ENCODE results near the gene SLC17A7.

The SLC17A7 gene

GRCh38 chr19:49419173-49419572 lies 22.2 kb downstream of the SLC17A7 start:
- TF ChIP-seq FOXP2 (optimal IDR thresholded peaks at IDR 0.05; ENCODE audit: borderline replicate concordance, extremely low read depth, extremely low read length, insufficient read depth) (no peak), TAF1 (IDR thresholded peaks at IDR 0.05; ENCODE audit: borderline replicate concordance, insufficient read depth, low read length) (no peak), POLR2AphosphoS5 (IDR thresholded peaks at IDR 0.05; ENCODE audit: low read depth, low read length) (no peak), SIN3A (IDR thresholded peaks at IDR 0.05; ENCODE audit: borderline replicate concordance, insufficient read depth, low read length) (no peak), REST (IDR thresholded peaks at IDR 0.05; ENCODE audit: insufficient read depth in 1 of 2, low read depth in 2 of 2, low read length in 2 of 2) (no peak)

GRCh38 chr19:49418511-49418910 lies 22.8 kb downstream of the SLC17A7 start:
- TF ChIP-seq SIN3A (IDR thresholded peaks at IDR 0.05; ENCODE audit: borderline replicate concordance, insufficient read depth, low read length) (no peak), TAF1 (IDR thresholded peaks at IDR 0.05; ENCODE audit: borderline replicate concordance, insufficient read depth, low read length) (no peak), REST (IDR thresholded peaks at IDR 0.05; ENCODE audit: insufficient read depth in 1 of 2, low read depth in 2 of 2, low read length in 2 of 2) (no peak)

- TF ChIP-seq TAF1 (IDR thresholded peaks at IDR 0.05; ENCODE audit: borderline replicate concordance, insufficient read depth, low read length) (no peak), POLR2AphosphoS5 (IDR thresholded peaks at IDR 0.05; ENCODE audit: low read depth, low read length) (no peak), FOXP2 (optimal IDR thresholded peaks at IDR 0.05; ENCODE audit: borderline replicate concordance, extremely low read depth, extremely low read length, insufficient read depth) (no peak), SIN3A (IDR thresholded peaks at IDR 0.05; ENCODE audit: borderline replicate concordance, insufficient read depth, low read length) (no peak), REST (IDR thresholded peaks at IDR 0.05; ENCODE audit: insufficient read depth in 1 of 2, low read depth in 2 of 2, low read length in 2 of 2) (no peak)
Observed at GRCh38 chr19:49417088-49417487, 24.2 kb downstream of the SLC17A7 start.

GRCh38 chr19:49415810-49416200 lies 25.5 kb downstream of the SLC17A7 start:
- TF ChIP-seq POLR2AphosphoS5 (IDR thresholded peaks at IDR 0.05; ENCODE audit: low read depth, low read length), result no peak
- no peak for TF ChIP-seq TAF1 (IDR thresholded peaks at IDR 0.05; ENCODE audit: borderline replicate concordance, insufficient read depth, low read length)
- no peak for TF ChIP-seq FOXP2 (optimal IDR thresholded peaks at IDR 0.05; ENCODE audit: borderline replicate concordance, extremely low read depth, extremely low read length, insufficient read depth)
- no peak for TF ChIP-seq SIN3A (IDR thresholded peaks at IDR 0.05; ENCODE audit: borderline replicate concordance, insufficient read depth, low read length)

GRCh38 chr19:49415102-49415809 lies 26.1 kb downstream of the SLC17A7 start:
- no peak for TF ChIP-seq TAF1 (IDR thresholded peaks at IDR 0.05; ENCODE audit: borderline replicate concordance, insufficient read depth, low read length)
- no peak for TF ChIP-seq REST (IDR thresholded peaks at IDR 0.05; ENCODE audit: insufficient read depth in 1 of 2, low read depth in 2 of 2, low read length in 2 of 2)
- no peak for TF ChIP-seq POLR2AphosphoS5 (IDR thresholded peaks at IDR 0.05; ENCODE audit: low read depth, low read length)

Data from PFSK-1 (cell line).